Measurements from ENCODE around the gene CLIC6. TPM values are rescaled to one million over a fixed set of nuclear protein-coding genes. Genes with fewer than 3 reads are reported as not detected.

Gene CLIC6
- total and polyA plus RNA-seq, 2 of the 8 experiments (the other 6 are each of a cell fraction or from before 2014, with no cell fraction given) = 0.42 to 1.3 TPM

DNA sequence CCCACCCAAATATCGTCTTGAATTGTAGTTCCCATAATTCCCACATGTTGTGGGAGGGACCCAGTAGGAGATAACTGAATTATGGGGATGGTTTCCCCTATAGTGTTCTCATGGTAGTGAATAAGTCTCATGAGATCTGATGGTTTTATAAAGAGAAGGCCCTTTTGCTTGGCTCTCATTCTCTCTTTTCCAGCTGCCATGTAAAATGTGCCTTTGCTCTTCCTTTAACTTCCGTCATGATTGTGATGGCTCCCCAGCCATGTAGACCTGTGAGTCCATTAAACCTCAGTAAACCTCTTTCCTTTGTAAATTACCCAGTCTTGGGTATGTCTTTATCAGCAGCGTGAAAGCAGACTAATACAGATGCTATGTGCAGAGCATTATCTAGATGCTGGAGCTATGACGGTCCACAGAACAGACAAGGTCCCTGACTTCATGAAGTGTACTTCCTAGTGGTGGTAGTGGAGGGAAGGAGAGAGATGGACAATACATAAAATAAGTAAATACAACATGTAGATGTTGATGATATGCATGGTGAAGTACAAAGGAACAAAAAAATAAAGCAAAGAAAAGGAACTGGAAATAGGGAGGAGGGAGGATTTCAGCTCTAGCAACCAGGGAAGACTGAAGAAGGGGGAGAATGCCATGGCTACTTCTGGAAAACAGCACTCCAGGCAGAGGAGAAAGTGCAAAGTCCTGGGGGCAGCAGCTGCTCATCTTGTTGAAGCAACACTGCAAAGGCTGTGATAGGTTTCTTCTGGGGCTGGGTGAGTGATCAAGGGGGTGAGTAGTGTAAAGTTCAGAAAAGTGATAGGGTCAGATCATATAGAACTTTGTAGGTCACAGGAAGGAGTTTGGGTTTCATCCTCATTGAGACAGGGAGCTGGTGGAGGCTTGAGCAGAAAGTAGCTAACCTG lies 47.1 kb upstream of the CLIC6 start:
- 93% methylated on average over 4 of the region's 4 CpGs; no CpG with 5 or more reads in 1 of the 2 experiments for WGBS, 2 experiments (ENCODE audit: extremely low coverage in 1 of 2, insufficient coverage in 1 of 2, insufficient read length in 1 of 2, insufficient replicate concordance in 2 of 2, low coverage in 1 of 2, low lambda C conversion rate in 2 of 2, missing lambda C conversion rate in 1 of 2)
- no peak for DNase-seq (ENCODE audit: low read depth in 1 of 2, low spot score in 2 of 2)

More for the DNA sequence above, 47.1 kb upstream of the CLIC6 start:
- Histone ChIP-seq H3K23ac (ENCODE audit: insufficient read length) (no peak overlapping the region), H2BK12ac (ENCODE audit: low read depth, low read length) (no peak overlapping the region), H3K4me2 (ENCODE audit: insufficient read depth in 1 of 2, low read depth in 2 of 2, low read length in 2 of 2) (no peak overlapping the region), H3K9ac (replicated peaks in 1 of 4; ENCODE audit: extremely low read depth in 1 of 4, low read depth in 3 of 4, low read length in 3 of 4) (no peak overlapping the region), H3K14ac (ENCODE audit: insufficient read length) (no peak overlapping the region), H4K91ac (replicated peaks; ENCODE audit: insufficient read length, low read length) (no peak overlapping the region), H4K5ac (ENCODE audit: insufficient read length, low read depth, low read length) (no peak overlapping the region), H3K23me2 (ENCODE audit: low read depth, low read length) (no peaks in the 10 kb centered on the region), H3K56ac (replicated peaks; ENCODE audit: insufficient read length, low read depth, low read length) (no peak overlapping the region), H2BK5ac (ENCODE audit: low read depth, low read length) (no peak overlapping the region), H3K36me3 (ENCODE audit: control insufficient read depth in 2 of 4, insufficient read depth in 4 of 4, low read length in 3 of 4) (no peaks in the 10 kb centered on the region), H3K4me3 (ENCODE audit: extremely low read depth in 1 of 4, insufficient read depth in 2 of 4, low read depth in 3 of 4, low read length in 4 of 4) (no peak overlapping the region), H2AFZ (ENCODE audit: low read length) (no peak overlapping the region), H2BK15ac (ENCODE audit: low read length) (no peak overlapping the region), H3K4ac (replicated peaks; ENCODE audit: insufficient read length, low read depth, low read length) (no peak overlapping the region), H3K27me3 (replicated peaks in 1 of 4; ENCODE audit: control insufficient read depth in 3 of 4, extremely low read depth in 1 of 4, insufficient read depth in 3 of 4, low read length in 3 of 4) (no peaks in the 10 kb centered on the region; a peak in 2 of 7 replicates), H2BK120ac (replicated peaks; ENCODE audit: low read depth, low read length) (no peak overlapping the region), H3K9me3 (ENCODE audit: insufficient read depth in 2 of 2, low read depth in 1 of 2, low read length in 1 of 2) (no peaks in the 10 kb centered on the region), H4K8ac (ENCODE audit: extremely low read depth, insufficient read depth, low read length) (no peak overlapping the region), H2AK5ac (ENCODE audit: low read depth, low read length) (no peak overlapping the region), H3K27ac (ENCODE audit: low read depth, low read length) (no peak overlapping the region), H4K20me1 (replicated peaks in 1 of 2; ENCODE audit: control insufficient read depth in 1 of 2, insufficient read depth in 2 of 2, low read length in 2 of 2) (no peaks in the 10 kb centered on the region), H3K79me1 (ENCODE audit: low read depth, low read length) (no peaks in the 10 kb centered on the region), H2BK20ac (ENCODE audit: low read length) (no peak overlapping the region), H3K18ac (ENCODE audit: extremely low read depth, low read length) (no peak overlapping the region), H3K79me2 (ENCODE audit: control insufficient read depth in 1 of 2, insufficient read depth in 2 of 2, low read length in 2 of 2) (no peaks in the 10 kb centered on the region), H3K4me1 (replicated peaks in 1 of 4; ENCODE audit: control insufficient read depth in 3 of 4, insufficient read depth in 4 of 4, low read length in 3 of 4) (no peaks in the 10 kb centered on the region)
- POLR2A ChIA-PET (ENCODE audit: partially characterized antibody) = no interaction called here
- no peak for FAIRE-seq
- CTCF ChIA-PET (ENCODE audit: partially characterized antibody) = interaction anchor here (0.6 to 2.0 kb wide), 7 partner anchors 10 to 112 kb away, joined by 3 to 12 read pairs (median 5); no protein-coding TSS in a partner anchor
- TF ChIP-seq SUZ12 (IDR thresholded peaks at IDR 0.05; ENCODE audit: low read length) = no peak
- no peak for TF ChIP-seq RBBP5 (IDR thresholded peaks at IDR 0.05; ENCODE audit: borderline replicate concordance, low read depth, low read length)
- TF ChIP-seq, protein P1, sequence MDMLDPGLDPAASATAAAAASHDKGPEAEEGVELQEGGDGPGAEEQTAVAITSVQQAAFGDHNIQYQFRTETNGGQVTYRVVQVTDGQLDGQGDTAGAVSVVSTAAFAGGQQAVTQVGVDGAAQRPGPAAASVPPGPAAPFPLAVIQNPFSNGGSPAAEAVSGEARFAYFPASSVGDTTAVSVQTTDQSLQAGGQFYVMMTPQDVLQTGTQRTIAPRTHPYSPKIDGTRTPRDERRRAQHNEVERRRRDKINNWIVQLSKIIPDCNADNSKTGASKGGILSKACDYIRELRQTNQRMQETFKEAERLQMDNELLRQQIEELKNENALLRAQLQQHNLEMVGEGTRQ (IDR thresholded peaks at IDR 0.05; ENCODE audit: low read length) = no peak
- no peak for TF ChIP-seq ASH2L (IDR thresholded peaks at IDR 0.05; ENCODE audit: low read length)
- TF ChIP-seq RNF2 (IDR thresholded peaks at IDR 0.05; ENCODE audit: borderline replicate concordance, low read depth, low read length, missing control alignments, poor library complexity, severe bottlenecking) = no peak
- TF ChIP-seq CBX5 (IDR thresholded peaks at IDR 0.05; ENCODE audit: low read depth, low read length) = no peak
- TF ChIP-seq RXRA (IDR thresholded peaks at IDR 0.05; ENCODE audit: insufficient read depth, low read depth, low read length) = no peak
